Measurements from ENCODE around the gene E2F7.

Gene E2F7

GRCh38 chr12:77062846-77063461 lies 2.4 kb downstream of the E2F7 start:
- no peak for TF ChIP-seq TAF1 (IDR thresholded peaks at IDR 0.05; ENCODE audit: borderline replicate concordance, low read depth, low read length)
- peak; percentile 64 for TF ChIP-seq POLR2AphosphoS5 (IDR thresholded peaks at IDR 0.05; ENCODE audit: low read depth, low read length)
- peak; percentile 68; the same call in 1 of the 2 replicates for TF ChIP-seq POLR2A (IDR thresholded peaks at IDR 0.05; ENCODE audit: low read depth, low read length)
- DNase-seq (ENCODE audit: insufficient read length) (no peak), FAIRE-seq (peak; percentile 93)

- no peak for DNase-seq (ENCODE audit: insufficient read length)
- no peak; the same call in 1 of the 2 replicates for TF ChIP-seq POLR2AphosphoS5 (IDR thresholded peaks at IDR 0.05; ENCODE audit: low read depth, low read length)
- no peak for TF ChIP-seq TAF1 (IDR thresholded peaks at IDR 0.05; ENCODE audit: borderline replicate concordance, low read depth, low read length)
- TF ChIP-seq POLR2A (IDR thresholded peaks at IDR 0.05; ENCODE audit: low read depth, low read length): no peak
- FAIRE-seq: no peak
Observed at GRCh38 chr12:77062396-77062795, 3.0 kb downstream of the E2F7 start.

GRCh38 chr12:77060883-77061240 lies 4.5 kb downstream of the E2F7 start:
- TF ChIP-seq POLR2AphosphoS5 (IDR thresholded peaks at IDR 0.05; ENCODE audit: low read depth, low read length): no peak; the same call in 1 of the 2 replicates
- no peak for TF ChIP-seq POLR2A (IDR thresholded peaks at IDR 0.05; ENCODE audit: low read depth, low read length)
- TF ChIP-seq TAF1 (IDR thresholded peaks at IDR 0.05; ENCODE audit: borderline replicate concordance, low read depth, low read length): no peak
- FAIRE-seq (peak; percentile 73), DNase-seq (ENCODE audit: insufficient read length) (no peak)

GRCh38 chr12:77060136-77060882 lies 5.1 kb downstream of the E2F7 start:
- no peak for DNase-seq (ENCODE audit: insufficient read length)
- peak; percentile 86 for FAIRE-seq
- TF ChIP-seq POLR2A (IDR thresholded peaks at IDR 0.05; ENCODE audit: low read depth, low read length) (peak; percentile 57), TAF1 (IDR thresholded peaks at IDR 0.05; ENCODE audit: borderline replicate concordance, low read depth, low read length) (no peak)

GRCh38 chr12:77058740-77059139 lies 6.6 kb downstream of the E2F7 start:
- TF ChIP-seq POLR2AphosphoS5 (IDR thresholded peaks at IDR 0.05; ENCODE audit: low read depth, low read length): no peak
- no peak for TF ChIP-seq TAF1 (IDR thresholded peaks at IDR 0.05; ENCODE audit: borderline replicate concordance, low read depth, low read length)
- no peak for TF ChIP-seq POLR2A (IDR thresholded peaks at IDR 0.05; ENCODE audit: low read depth, low read length)
- DNase-seq (ENCODE audit: insufficient read length) (no peak), FAIRE-seq (no peak)

- FAIRE-seq (no peak), DNase-seq (ENCODE audit: insufficient read length) (no peak)
- TF ChIP-seq TAF1 (IDR thresholded peaks at IDR 0.05; ENCODE audit: borderline replicate concordance, low read depth, low read length): no peak
- TF ChIP-seq POLR2A (IDR thresholded peaks at IDR 0.05; ENCODE audit: low read depth, low read length): no peak
- no peak for TF ChIP-seq POLR2AphosphoS5 (IDR thresholded peaks at IDR 0.05; ENCODE audit: low read depth, low read length)
Observed at GRCh38 chr12:77054851-77055250, 10.5 kb downstream of the E2F7 start.

GRCh38 chr12:77053259-77053658 lies 12.1 kb downstream of the E2F7 start:
- DNase-seq (ENCODE audit: insufficient read length) (no peak), FAIRE-seq (no peak)
- no peak for TF ChIP-seq TAF1 (IDR thresholded peaks at IDR 0.05; ENCODE audit: borderline replicate concordance, low read depth, low read length)
- no peak for TF ChIP-seq POLR2AphosphoS5 (IDR thresholded peaks at IDR 0.05; ENCODE audit: low read depth, low read length)
- no peak for TF ChIP-seq POLR2A (IDR thresholded peaks at IDR 0.05; ENCODE audit: low read depth, low read length)

GRCh38 chr12:77049767-77050353 lies 15.5 kb downstream of the E2F7 start:
- FAIRE-seq: peak; percentile 87
- TF ChIP-seq POLR2AphosphoS5 (IDR thresholded peaks at IDR 0.05; ENCODE audit: low read depth, low read length): no peak
- no peak for TF ChIP-seq TAF1 (IDR thresholded peaks at IDR 0.05; ENCODE audit: borderline replicate concordance, low read depth, low read length)
- no peak; the same call in 1 of the 2 replicates for TF ChIP-seq POLR2A (IDR thresholded peaks at IDR 0.05; ENCODE audit: low read depth, low read length)
- no peak for DNase-seq (ENCODE audit: insufficient read length)

GRCh38 chr12:77047341-77048109 lies 17.8 kb downstream of the E2F7 start:
- DNase-seq (ENCODE audit: insufficient read length) (no peak), FAIRE-seq (no peak)
- TF ChIP-seq POLR2A (IDR thresholded peaks at IDR 0.05; ENCODE audit: low read depth, low read length): no peak
- no peak for TF ChIP-seq POLR2AphosphoS5 (IDR thresholded peaks at IDR 0.05; ENCODE audit: low read depth, low read length)
- no peak for TF ChIP-seq TAF1 (IDR thresholded peaks at IDR 0.05; ENCODE audit: borderline replicate concordance, low read depth, low read length)

- no peak for TF ChIP-seq POLR2AphosphoS5 (IDR thresholded peaks at IDR 0.05; ENCODE audit: low read depth, low read length)
- TF ChIP-seq TAF1 (IDR thresholded peaks at IDR 0.05; ENCODE audit: borderline replicate concordance, low read depth, low read length): no peak
- TF ChIP-seq POLR2A (IDR thresholded peaks at IDR 0.05; ENCODE audit: low read depth, low read length): no peak
- no peak for DNase-seq (ENCODE audit: insufficient read length)
- FAIRE-seq: no peak
Observed at GRCh38 chr12:77046468-77046867, 18.9 kb downstream of the E2F7 start.

GRCh38 chr12:77045183-77045582 lies 20.2 kb downstream of the E2F7 start:
- DNase-seq (ENCODE audit: insufficient read length) (no peak), FAIRE-seq (no peak)
- TF ChIP-seq POLR2A (IDR thresholded peaks at IDR 0.05; ENCODE audit: low read depth, low read length): no peak
- no peak for TF ChIP-seq TAF1 (IDR thresholded peaks at IDR 0.05; ENCODE audit: borderline replicate concordance, low read depth, low read length)
- no peak for TF ChIP-seq POLR2AphosphoS5 (IDR thresholded peaks at IDR 0.05; ENCODE audit: low read depth, low read length)

Measured in GM12892 (cell line).